ENCODE results near the gene NTHL1.

GRCh38 chr16:2091547-2092255 is 44.1 kb upstream of the NTHL1 start:
- TF ChIP-seq CTCF (conservative IDR thresholded peaks at IDR 0.05 in 1 of 2, IDR thresholded peaks at IDR 0.05 in 1 of 2; ENCODE audit: low read depth in 1 of 2, low read length in 2 of 2), result no peak
- no peak for TF ChIP-seq EZH2 (IDR thresholded peaks at IDR 0.05; ENCODE audit: low read length, missing control alignments)
